Bronchus fibroblast of lung (primary cell): Measurements from ENCODE around the gene ZNHIT3. TPM values are rescaled to one million over a fixed set of nuclear protein-coding genes. Genes with fewer than 3 reads are reported as not detected.

Source experiments
- total RNA-seq: library from RNA; depleted of rRNA; stranded (reverse); fragments of >200 nt; gene quantifications from 2 replicates; pipeline ENCODE4 v1.2.3, GENCODE V29; 2015

Gene ZNHIT3
- 34.6 and 36.8 TPM in 2 replicates for total RNA-seq

GRCh38 chr17:36486204-36487194, at the start of gene ZNHIT3:
Gene ZNHIT3 (plus strand): TSS chr17:36486681. CDS start chr17:36486700, 19 bp downstream.

GRCh38 chr17:36534840-36535668, 48.6 kb downstream of the ZNHIT3 start, which contains the start of the genes MYO19 and PIGW:
Gene MYO19 (minus strand): TSS chr17:36534868. CDS start chr17:36532538, 2,330 bp downstream.
Gene PIGW (plus strand): TSS chr17:36534987. CDS start chr17:36537102, 2,115 bp downstream.

DNA sequence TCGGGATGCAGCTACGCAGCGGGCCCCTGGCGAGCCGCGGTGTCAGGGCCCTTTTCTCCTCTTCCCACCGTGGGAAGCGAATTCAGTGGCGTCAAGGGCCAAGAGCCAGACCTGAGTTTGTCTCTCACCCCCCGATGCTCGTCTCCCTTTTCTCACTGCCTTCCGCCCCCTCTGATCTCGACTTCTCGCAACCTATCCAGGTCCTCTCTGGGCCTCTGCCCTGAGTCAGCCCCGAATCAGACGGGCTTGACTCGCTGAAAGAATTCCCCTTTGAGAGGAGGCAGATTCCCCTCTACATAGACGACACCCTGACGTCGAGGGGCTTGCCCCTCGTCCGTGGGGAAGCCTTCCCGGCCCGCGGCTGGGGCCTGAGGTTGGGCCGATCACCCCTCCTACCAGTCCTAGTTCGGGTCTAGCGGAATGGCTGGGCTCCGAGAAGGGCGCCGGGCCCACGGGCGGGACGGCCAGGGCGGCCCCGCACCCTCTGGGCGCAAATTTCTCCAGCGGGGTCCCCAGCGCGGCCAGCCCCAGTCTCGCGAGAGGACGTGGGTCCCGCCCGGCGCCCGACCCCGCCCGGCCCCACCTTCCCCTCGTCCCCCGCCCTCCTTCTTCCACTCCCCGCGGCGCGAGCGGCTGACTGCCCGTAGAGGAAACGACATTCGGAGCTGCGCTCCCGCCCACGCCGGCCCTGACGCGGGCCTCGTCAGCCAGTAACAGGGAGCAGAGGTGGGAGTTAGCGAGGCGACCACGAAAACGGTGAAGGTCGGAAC, 58.0 kb downstream of the ZNHIT3 start, which contains the start of gene GGNBP2:
TSS of gene GGNBP2 (plus strand) at position 613 of the 770 bp plus-strand sequence. CDS start 806 bp downstream, outside the sequence.

Other genes with a start within 250 kb of the ZNHIT3 start
- under 0.01 TPM in 1 of 2 replicates, not detected in the other for gene TBC1D3I, start 222.1 kb upstream of the ZNHIT3 start, total RNA-seq
- gene TBC1D3G, start 162.8 kb upstream of the ZNHIT3 start, total RNA-seq = not detected in 2 replicates
- gene TBC1D3H, start 98.2 kb upstream of the ZNHIT3 start, total RNA-seq = not detected in 2 replicates
- 61.9 and 66.9 TPM in 2 replicates for gene MYO19, start 48.2 kb downstream of the ZNHIT3 start, total RNA-seq
- gene PIGW, start 48.3 kb downstream of the ZNHIT3 start, total RNA-seq = 6.7 and 7.7 TPM in 2 replicates
- gene GGNBP2, start 58.2 kb downstream of the ZNHIT3 start, total RNA-seq = 29.7 and 32.6 TPM in 2 replicates
- gene DHRS11, start 105.2 kb downstream of the ZNHIT3 start, total RNA-seq = 10.8 and 11.1 TPM in 2 replicates
- 6.5 and 9.4 TPM in 2 replicates for gene MRM1, start 114.9 kb downstream of the ZNHIT3 start, total RNA-seq